Body of pancreas (tissue), 4 donors: ENCODE data around the gene RACK1. TPM values are rescaled to one million over a fixed set of nuclear protein-coding genes. Genes with fewer than 3 reads are reported as not detected.

Experiments used
- ATAC-seq: fragments of 150-250 bp; one replicate; pipeline ENCODE4 v1.9.1; 2016
- DNase-seq, 4 donors: peaks; one replicate each; pipeline ENCODE4 v3.0.0-alpha.2; 2019
- H3K27ac ChIP-seq, 4 donors: fragments of 200-600 bp; sonication (generic); 1 replicate in 3 of 4; 2 replicates in 1 of 4; pipeline versions ENCODE4 v1.5.1 to v1.6.1; 2016 to 2019; ENCODE audit warnings: mild to moderate bottlenecking in 1 of 4, mixed read lengths in 1 of 4, moderate library complexity in 1 of 4
- H3K27me3 ChIP-seq, 2 donors: fragments of 200-600 bp; sonication (generic); one replicate each; pipeline ENCODE4 v1.6.0; 2016; ENCODE audit warnings: mild to moderate bottlenecking in 1 of 2
- H3K36me3 ChIP-seq, 2 donors: fragments of 200-600 bp; sonication (generic); replicated peaks in 1 of 2; 2 replicates each; pipeline ENCODE4 v1.5.1; 2016; ENCODE audit warnings: low read depth in 2 of 2; ENCODE audit not compliant: insufficient read depth in 1 of 2
- H3K4me1 ChIP-seq: fragments of 200-600 bp; sonication (generic); one replicate; pipeline ENCODE4 v1.6.0; 2016
- H3K4me3 ChIP-seq, 2 donors: fragments of 200-600 bp; sonication (generic); 1 replicate in 1 of 2; 2 replicates in 1 of 2; pipeline ENCODE4 v1.5.1; 2016 to 2019
- H3K9me3 ChIP-seq, 3 donors: fragments of 200-600 bp; sonication (generic); 1 replicate in 2 of 3; 2 replicates in 1 of 3; pipeline ENCODE4 v1.5.1; 2016
- POLR2A ChIP-seq, 3 donors: fragments of 450-650 bp; IDR thresholded peaks; one replicate each; pipeline ENCODE4 v1.6.1; 2016; ENCODE audit warnings: antibody characterized with exemption in 3 of 3, mild to moderate bottlenecking in 2 of 3
- WGBS, 2 donors: methylation state at CpG; one replicate each; pipeline ENCODE4 v1.1.5; 2017; 5-methylcytosine and 5-hydroxymethylcytosine counted together
- intact Hi-C: fragments of 100-400 bp; cut with DNase I; formaldehyde crosslinking; loops from one replicate; pipeline ENCODE4 v1.15.1; 2023
- total RNA-seq, 2 donors: library from RNA; depleted of rRNA; stranded (reverse); fragments of >200 nt; gene quantifications; one replicate each; pipeline ENCODE4 v1.1.0, GENCODE V29; 2016
- TF ChIP-seq, protein P1 (sequence below), 7 experiments: fragments of 450-650 bp in 4 of 7; fragments of 200-600 bp in 3 of 7; sonication (generic) in 3 of 7; IDR thresholded peaks; one replicate each; pipeline ENCODE4 v1.5.1; 2016 to 2019; ENCODE audit warnings: antibody characterized with exemption in 7 of 7

RACK1 gene
- total RNA-seq, 2 donors from 2014 or later, result 1,136 to 1,977 TPM

DNA sequence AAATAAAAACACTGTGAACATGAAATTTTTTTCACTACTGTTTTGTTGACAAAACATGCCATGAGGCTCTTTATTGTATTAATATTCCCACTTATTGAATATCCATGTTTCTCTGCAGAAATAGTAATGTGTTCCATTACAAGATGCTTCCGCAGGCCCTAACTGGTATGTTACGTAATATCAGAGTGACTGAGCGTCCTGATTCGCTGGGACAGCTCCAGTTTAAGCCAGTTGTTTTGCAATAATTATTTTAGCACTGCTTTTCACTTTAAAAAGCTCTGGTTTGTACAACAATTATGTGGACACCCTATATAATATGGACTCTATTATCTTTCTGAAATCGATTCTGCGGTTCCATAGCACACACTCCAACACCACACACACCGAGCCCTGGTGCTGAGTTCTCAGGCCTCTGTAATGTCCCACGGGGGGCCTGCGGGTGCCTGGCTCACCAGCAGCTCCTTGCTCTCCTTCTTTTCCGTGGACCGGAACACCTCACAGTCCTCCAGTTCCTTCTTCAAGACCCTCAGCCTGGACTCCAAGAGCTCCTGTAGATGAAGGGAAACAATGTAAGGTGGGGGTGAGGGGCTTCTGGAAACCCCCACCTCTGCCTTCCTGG lies 40.5 kb downstream of the RACK1 start:
- intact Hi-C loops, result no loop called here
- no peaks in the 10 kb centered on the region for H3K36me3 ChIP-seq
- no peak overlapping the region for H3K27ac ChIP-seq
- H3K27me3 ChIP-seq, result no peaks in the 10 kb centered on the region
- DNase-seq (peak in 1 of 4 donors; percentile 31), ATAC-seq (no peak)
- TF ChIP-seq POLR2A (IDR thresholded peaks at IDR 0.05), result no peak
- TF ChIP-seq, protein P1, sequence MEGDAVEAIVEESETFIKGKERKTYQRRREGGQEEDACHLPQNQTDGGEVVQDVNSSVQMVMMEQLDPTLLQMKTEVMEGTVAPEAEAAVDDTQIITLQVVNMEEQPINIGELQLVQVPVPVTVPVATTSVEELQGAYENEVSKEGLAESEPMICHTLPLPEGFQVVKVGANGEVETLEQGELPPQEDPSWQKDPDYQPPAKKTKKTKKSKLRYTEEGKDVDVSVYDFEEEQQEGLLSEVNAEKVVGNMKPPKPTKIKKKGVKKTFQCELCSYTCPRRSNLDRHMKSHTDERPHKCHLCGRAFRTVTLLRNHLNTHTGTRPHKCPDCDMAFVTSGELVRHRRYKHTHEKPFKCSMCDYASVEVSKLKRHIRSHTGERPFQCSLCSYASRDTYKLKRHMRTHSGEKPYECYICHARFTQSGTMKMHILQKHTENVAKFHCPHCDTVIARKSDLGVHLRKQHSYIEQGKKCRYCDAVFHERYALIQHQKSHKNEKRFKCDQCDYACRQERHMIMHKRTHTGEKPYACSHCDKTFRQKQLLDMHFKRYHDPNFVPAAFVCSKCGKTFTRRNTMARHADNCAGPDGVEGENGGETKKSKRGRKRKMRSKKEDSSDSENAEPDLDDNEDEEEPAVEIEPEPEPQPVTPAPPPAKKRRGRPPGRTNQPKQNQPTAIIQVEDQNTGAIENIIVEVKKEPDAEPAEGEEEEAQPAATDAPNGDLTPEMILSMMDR (IDR thresholded peaks at IDR 0.05), result no peak
- WGBS, 2 donors, result 67 to 92% methylated on average over 11 of the region's 11 CpGs
- H3K4me3 ChIP-seq, result no peak overlapping the region
- H3K4me1 ChIP-seq, result peaks cover 42% of the 10 kb centered on the region
- H3K9me3 ChIP-seq, result no peaks in the 10 kb centered on the region

DNA sequence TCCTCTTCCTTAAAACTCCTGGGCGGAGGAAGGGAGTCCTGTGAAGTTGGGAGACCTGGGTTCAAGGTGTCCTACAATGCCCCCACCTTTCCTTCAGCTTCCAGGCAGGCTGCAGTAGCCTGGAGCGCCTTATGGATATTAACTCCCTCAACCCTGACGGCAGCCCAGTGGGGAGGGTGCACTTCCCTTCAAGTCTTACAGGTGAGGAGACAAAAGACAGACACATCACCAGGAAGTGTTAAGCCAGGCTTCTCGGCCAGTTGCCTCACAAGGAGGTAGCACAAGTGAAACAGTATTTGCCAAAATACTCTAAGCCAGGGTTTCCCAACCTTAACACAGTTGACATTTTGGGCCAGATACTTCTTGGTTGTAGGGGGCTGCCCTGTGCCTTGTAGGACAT lies 42.9 kb downstream of the RACK1 start:
- 87 to 93% methylated on average over 4 of the region's 4 CpGs for WGBS, 2 donors
- H3K36me3 ChIP-seq, result no peaks in the 10 kb centered on the region
- DNase-seq, result no peak
- ATAC-seq, result no peak
- no peak overlapping the region for H3K27ac ChIP-seq
- peaks cover 25% of the 10 kb centered on the region for H3K4me1 ChIP-seq
- TF ChIP-seq POLR2A (IDR thresholded peaks at IDR 0.05), result no peak
- TF ChIP-seq, protein P1 (IDR thresholded peaks at IDR 0.05), result no peak
- H3K27me3 ChIP-seq, result no peaks in the 10 kb centered on the region
- H3K4me3 ChIP-seq, result no peak overlapping the region
- intact Hi-C loops, result no loop called here
- no peaks in the 10 kb centered on the region for H3K9me3 ChIP-seq

DNA sequence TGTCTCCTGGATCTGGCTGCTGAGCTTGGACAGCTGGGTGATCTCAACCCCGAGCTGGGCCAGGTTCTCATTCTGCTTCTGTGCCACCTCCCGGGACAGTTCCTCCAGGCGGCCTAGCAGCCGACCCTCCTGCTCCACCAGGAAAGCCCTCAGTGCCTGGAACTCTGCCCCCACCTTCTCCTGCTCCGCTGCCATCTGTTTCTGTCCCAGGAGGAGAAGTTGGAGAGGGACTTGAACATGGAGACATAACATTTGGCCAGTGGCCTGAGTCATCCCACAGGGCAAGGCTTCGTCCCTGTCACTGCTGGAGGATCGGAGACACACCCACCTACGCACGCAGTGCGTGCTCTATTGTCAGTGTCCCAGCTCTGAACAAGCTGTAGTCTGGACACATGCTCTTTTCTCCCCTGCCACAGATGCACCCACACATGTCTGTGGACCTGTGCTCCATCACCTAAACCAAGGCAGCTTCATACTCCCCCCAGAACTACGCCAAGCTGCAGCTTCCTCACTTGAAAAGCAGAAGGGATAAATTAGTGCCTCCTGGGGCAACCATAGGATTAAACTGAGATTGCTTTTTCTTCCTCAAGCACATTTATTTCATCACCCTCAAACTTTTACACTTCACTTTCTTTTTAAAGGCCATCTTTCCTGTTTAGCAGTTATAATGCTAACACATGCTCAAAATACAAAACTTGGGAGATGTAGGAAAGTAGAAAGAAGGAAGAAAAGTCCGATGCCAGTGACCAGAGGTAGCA lies 43.6 kb downstream of the RACK1 start:
- DNase-seq (no peak), ATAC-seq (no peak)
- Histone ChIP-seq H3K4me1 (peaks cover 17% of the 10 kb centered on the region), H3K36me3 (no peaks in the 10 kb centered on the region), H3K27ac (no peak overlapping the region), H3K4me3 (no peak overlapping the region), H3K9me3 (no peaks in the 10 kb centered on the region), H3K27me3 (no peaks in the 10 kb centered on the region)
- intact Hi-C loops, result no loop called here
- 65 to 93% methylated on average over 4 to 12 of the region's 12 CpGs for WGBS, 2 donors
- TF ChIP-seq, protein P1 (IDR thresholded peaks at IDR 0.05), result no peak
- no peak for TF ChIP-seq POLR2A (IDR thresholded peaks at IDR 0.05)

DNA sequence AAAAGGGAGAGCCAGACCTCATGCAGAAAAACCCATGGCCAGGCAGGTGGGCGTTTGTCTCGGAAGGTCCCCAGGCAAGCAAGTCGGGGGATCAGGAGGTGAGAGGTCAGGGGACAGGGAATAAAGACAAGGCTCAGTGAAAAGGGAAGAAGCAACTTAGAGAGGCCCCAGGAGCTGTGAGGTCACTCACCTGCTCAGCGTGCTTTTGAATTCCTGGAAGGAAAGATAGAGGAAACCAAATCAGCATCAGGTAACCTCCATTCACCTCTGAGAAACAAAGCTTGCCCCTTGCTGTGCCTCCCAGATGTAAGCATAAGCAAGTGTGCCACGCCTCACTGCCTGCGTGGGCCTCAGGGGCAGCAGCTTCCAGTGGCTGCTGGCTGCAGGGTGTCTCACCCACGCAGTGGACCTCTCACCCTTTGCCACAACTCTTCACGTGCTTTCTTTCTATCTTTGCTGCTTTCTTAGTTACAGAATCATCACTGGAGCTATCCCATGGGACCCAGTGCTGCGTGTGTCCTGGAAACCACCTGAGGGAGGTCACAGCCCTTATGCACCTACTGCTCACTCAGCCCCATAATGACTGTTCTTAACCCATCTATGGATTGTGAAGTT lies 44.7 kb downstream of the RACK1 start:
- WGBS, 2 donors, result 79 to 85% methylated on average over 9 of the region's 9 CpGs
- ATAC-seq, result no peak

More for the DNA sequence above, 44.7 kb downstream of the RACK1 start:
- no peak overlapping the region for H3K4me3 ChIP-seq
- no peak for DNase-seq
- H3K27me3 ChIP-seq, result no peaks in the 10 kb centered on the region
- no peaks in the 10 kb centered on the region for H3K36me3 ChIP-seq
- TF ChIP-seq, protein P1 (IDR thresholded peaks at IDR 0.05), result no peak
- no peak for TF ChIP-seq POLR2A (IDR thresholded peaks at IDR 0.05)
- no peak overlapping the region for H3K27ac ChIP-seq
- peaks cover 7% of the 10 kb centered on the region for H3K4me1 ChIP-seq
- H3K9me3 ChIP-seq, result no peaks in the 10 kb centered on the region
- intact Hi-C loops, result no loop called here
